GM12878 (cell line): ENCODE measurements around the gene TMEM38B. TPM values are rescaled to one million over a fixed set of nuclear protein-coding genes. Genes with fewer than 3 reads are reported as not detected.

Experiments
- ATAC-seq: fragments of 200-7000 bp; cut with Tn5 transposase; 3 replicates; pipeline ENCODE4 v1.9.1; 2020; ENCODE audit warnings: mild to moderate bottlenecking, moderate library complexity
- BruUV-seq: library from RNA; stranded (reverse); fragments of 400-500 nt; replicated peaks from 2 replicates; lab custom pipeline; 2021; lab: Mats Ljungman, UMichigan
- CTCF ChIA-PET: fragments of 300-600 bp; sonication (Branson Sonifier 250); formaldehyde crosslinking; extraction: SDS; loops from one replicate; lab custom pipeline; 2021; ENCODE audit warnings: inconsistent platforms; lab: Yijun Ruan, JAX
- POLR2A ChIA-PET: fragments of 350-600 bp; formaldehyde crosslinking; extraction: SDS; loops from one replicate; lab custom pipeline; 2021; ENCODE audit warnings: inconsistent platforms; lab: Charles Lee
- RAD21 ChIA-PET: fragments of 300-600 bp; sonication (Branson Sonifier 250); formaldehyde crosslinking; loops from one replicate; lab custom pipeline; 2023; ENCODE audit warnings: antibody characterized with exemption; ENCODE audit not compliant: unreplicated experiment; lab: Charles Lee
- SMC1A ChIA-PET: fragments of 300-600 bp; sonication (Branson Sonifier 250); formaldehyde crosslinking; loops from one replicate; lab custom pipeline; 2023; ENCODE audit not compliant: unreplicated experiment, uncharacterized antibody; lab: Charles Lee
- DNase-seq: peaks from one replicate; pipeline ENCODE4 v3.0.0-alpha.2; 2011; ENCODE audit warnings: low read depth, low spot score
- FAIRE-seq: peaks from 3 replicates; lab custom pipeline; 2011; peaks lifted over from hg19 to GRCh38; lab: Jason Lieb, UNC
- H2AFZ ChIP-seq: 2 replicates; pipeline ENCODE4 v1.6.0; 2011; ENCODE audit warnings: low read depth, low read length, control low read depth; ENCODE audit not compliant: control insufficient read depth
- H3K27ac ChIP-seq: 2 replicates; pipeline ENCODE4 v1.5.1; 2011; ENCODE audit warnings: control low read depth; ENCODE audit not compliant: control insufficient read depth, insufficient read depth
- H3K27me3 ChIP-seq, 2 experiments: replicated peaks in 1 of 2; 2 replicates each; pipeline versions ENCODE4 v1.6.0 to v1.6.1; 2011; ENCODE audit warnings: low read length in 1 of 2; ENCODE audit not compliant: control insufficient read depth in 2 of 2, insufficient read depth in 2 of 2
- H3K36me3 ChIP-seq, 2 experiments: 2 replicates each; pipeline ENCODE4 v1.5.1; 2011; ENCODE audit warnings: low read length in 1 of 2; ENCODE audit not compliant: control insufficient read depth in 2 of 2, insufficient read depth in 2 of 2
- H3K4me1 ChIP-seq: 2 replicates; pipeline ENCODE4 v1.6.1; 2011; ENCODE audit warnings: mild to moderate bottlenecking, low read length, moderate library complexity, mixed read lengths; ENCODE audit not compliant: control insufficient read depth, insufficient read depth
- H3K4me2 ChIP-seq: 2 replicates; pipeline ENCODE4 v1.6.0; 2011; ENCODE audit warnings: control low read depth; ENCODE audit not compliant: control insufficient read depth, insufficient read depth
- H3K4me3 ChIP-seq: fragments of 200-600 bp; sonication (generic); 2 replicates; pipeline ENCODE4 v1.5.1; 2016
- H3K79me2 ChIP-seq: 2 replicates; pipeline ENCODE4 v1.6.0; 2011; ENCODE audit warnings: low read length; ENCODE audit not compliant: control insufficient read depth, insufficient read depth
- H3K9ac ChIP-seq: 2 replicates; pipeline ENCODE4 v1.8.0; 2011; ENCODE audit warnings: low read length, control low read depth, mixed read lengths; ENCODE audit not compliant: control insufficient read depth, insufficient read depth
- H3K9me3 ChIP-seq: replicated peaks from 3 replicates; pipeline ENCODE4 v1.5.1; 2011; ENCODE audit warnings: mild to moderate bottlenecking, low read length; ENCODE audit not compliant: control insufficient read depth, insufficient read depth
- H4K20me1 ChIP-seq: 2 replicates; pipeline ENCODE4 v1.6.0; 2011; ENCODE audit not compliant: control insufficient read depth, insufficient read depth
- GABPA ChIP-seq: IDR thresholded peaks from 2 replicates; pipeline ENCODE4 v1.6.1; 2014; ENCODE audit warnings: antibody characterized with exemption, low read depth, mild to moderate bottlenecking, inconsistent platforms
- JUND ChIP-seq: IDR thresholded peaks from 2 replicates; pipeline ENCODE4 v1.6.1; 2012; ENCODE audit warnings: low read depth, mild to moderate bottlenecking, low read length, improper control_type of control experiment, moderate library complexity
- LARP7 ChIP-seq: fragments of 450-650 bp; IDR thresholded peaks from 2 replicates; pipeline ENCODE4 v1.6.1; 2017; ENCODE audit warnings: mild to moderate bottlenecking
- MTA2 ChIP-seq: fragments of 450-650 bp; IDR thresholded peaks from 2 replicates; pipeline ENCODE4 v1.6.1; 2016; ENCODE audit warnings: low read depth, mild to moderate bottlenecking, moderate library complexity
- POLR2A ChIP-seq: IDR thresholded peaks from 2 replicates; pipeline ENCODE4 v1.6.1; 2011; ENCODE audit warnings: low read depth, mild to moderate bottlenecking, low read length
- RAD21 ChIP-seq: IDR thresholded peaks from 2 replicates; pipeline ENCODE4 v1.6.1; 2011; ENCODE audit warnings: mild to moderate bottlenecking, low read depth, low read length, moderate library complexity; ENCODE audit not compliant: insufficient read depth
- RB1 ChIP-seq: fragments of 450-650 bp; formaldehyde crosslinking; IDR thresholded peaks from 2 replicates; pipeline ENCODE4 v1.6.1; 2017; ENCODE audit warnings: mild to moderate bottlenecking, borderline replicate concordance
- RUNX3 ChIP-seq: IDR thresholded peaks from 2 replicates; pipeline ENCODE4 v1.6.1; 2012; ENCODE audit warnings: low read length, inconsistent platforms
- SMC3 ChIP-seq: IDR thresholded peaks from 2 replicates; pipeline ENCODE4 v1.6.1; 2011; ENCODE audit warnings: low read length, improper control_type of control experiment, borderline replicate concordance
- ZNF622 ChIP-seq: fragments of 450-650 bp; IDR thresholded peaks from 2 replicates; pipeline ENCODE4 v1.6.1; 2017; ENCODE audit warnings: mild to moderate bottlenecking, inconsistent platforms
- WGBS: methylation state at CpG from one replicate; pipeline ENCODE4 v1.1.6; 2016; ENCODE audit warnings: low lambda C conversion rate; ENCODE audit not compliant: insufficient replicate concordance, insufficient coverage; ENCODE audit errors: missing lambda C conversion rate; 5-methylcytosine and 5-hydroxymethylcytosine counted together
- in situ Hi-C: fragments of 300-500 bp; cut with MboI; formaldehyde crosslinking; loops from 9 replicates; pipeline ENCODE4 v1.14.3; 2018; ENCODE audit warnings: mixed read lengths
- intact Hi-C: fragments of 100-400 bp; cut with micrococcal nuclease; formaldehyde crosslinking; loops from one replicate; pipeline ENCODE4 v1.14.2; 2022; ENCODE audit not compliant: unreplicated experiment
- polyA plus RNA-seq, 11 experiments: library from polyadenylated mRNA; depleted of rRNA in 4 of 11; unstranded in 6 of 11; stranded (reverse) in 5 of 11; fragments of >200 nt; fragmentation: Nextera tagmentation in 4 of 11; fragmentation: Illumina TruSeq in 1 of 11; extraction: Ambion mirVana in 4 of 11; extraction: Trizol in 1 of 11; gene quantifications; 1 replicate in 1 of 11; 2 replicates in 10 of 11; pipeline versions ENCODE4 v1.2.1 to v1.2.3, GENCODE V29; 2011 to 2016; ENCODE audit warnings: inconsistent platforms in 2 of 11, missing spikeins in 2 of 11, low read depth in 1 of 11
- total RNA-seq, 4 experiments: library from RNA; depleted of rRNA in 3 of 4; stranded (reverse); fragments of >200 nt in 3 of 4; fragmentation: Illumina TruSeq in 1 of 4; extraction: Trizol in 1 of 4; gene quantifications; 2 replicates each; pipeline versions ENCODE4 v1.2.1 to v1.2.3, GENCODE V29; 2013 to 2021
- TF ChIP-seq, protein P1 (sequence below), 3 experiments: IDR thresholded peaks in 2 of 3; conservative IDR thresholded peaks in 1 of 3; 2 replicates each; pipeline ENCODE4 v1.5.1; 2011; ENCODE audit warnings: low read depth in 3 of 3, low read length in 3 of 3, mild to moderate bottlenecking in 3 of 3, control low read depth in 2 of 3, moderate library complexity in 2 of 3, inconsistent platforms in 1 of 3, mixed read lengths in 1 of 3; ENCODE audit not compliant: control insufficient read depth in 2 of 3, insufficient read depth in 1 of 3; ENCODE audit errors: extremely low read depth in 1 of 3

TMEM38B gene
- total and polyA plus RNA-seq, 10 of the 15 experiments (the other 5 are each of a cell fraction or from before 2014, with no cell fraction given), result 8.4 to 22.5 (median 12.7) TPM

DNA sequence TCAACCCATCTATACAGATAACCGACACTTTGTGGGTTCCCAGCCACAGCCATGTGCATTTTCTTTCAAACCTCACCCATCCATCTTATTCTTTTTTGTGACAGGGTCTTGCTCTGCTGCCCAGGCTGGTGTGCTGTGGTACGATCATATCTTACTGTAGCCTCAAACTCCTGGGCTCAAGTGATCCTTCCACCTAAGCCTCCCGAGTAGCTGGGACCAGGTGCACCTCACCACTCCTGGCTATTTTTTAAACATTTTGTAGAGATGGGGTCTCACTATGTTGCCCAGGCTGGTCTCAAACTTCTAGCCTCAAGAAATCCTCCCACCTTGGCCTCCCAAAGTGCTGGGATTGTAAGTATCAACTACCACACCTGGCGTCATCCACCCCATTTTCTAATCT, 7.4 kb upstream of the TMEM38B start (continued):
- no peak for TF ChIP-seq POLR2A
- TF ChIP-seq MTA2, result no peak

- ChIA-PET CTCF (interaction anchor here (0.6 to 1.0 kb wide), 3 partner anchors 22 to 1611 kb away, joined by 3 read pairs; no protein-coding TSS in a partner anchor), POLR2A (no interaction called here), RAD21 (no interaction called here), SMC1A (interaction anchor here (1.4 kb wide), 1 partner anchor 69 kb away, joined by 3 read pairs; no protein-coding TSS in a partner anchor)
- no peak for DNase-seq
- BruUV-seq, result no TSS peak
- Histone ChIP-seq H3K27me3 (0 out of 4 replicates have a peak, but pooled peaks cover 0 to 3% of the 10 kb centered on the region in 2 experiments), H2AFZ (no peak overlapping the region), H3K4me2 (no peak overlapping the region), H3K4me3 (no peak overlapping the region), H3K9ac (no peak overlapping the region), H4K20me1 (no peaks in the 10 kb centered on the region), H3K9me3 (no peaks in the 10 kb centered on the region), H3K36me3 (no peaks in the 10 kb centered on the region), H3K4me1 (peaks cover 3% of the 10 kb centered on the region; the same call in 1 of the 2 replicates), H3K27ac (no peak overlapping the region), H3K79me2 (peaks cover 6% of the 10 kb centered on the region)
- TF ChIP-seq SMC3, result peak; percentile 27; the same call in 1 of the 2 replicates
- no peak for TF ChIP-seq ZNF622
- TF ChIP-seq JUND, result no peak
- TF ChIP-seq RB1, result no peak
- TF ChIP-seq, protein P1, sequence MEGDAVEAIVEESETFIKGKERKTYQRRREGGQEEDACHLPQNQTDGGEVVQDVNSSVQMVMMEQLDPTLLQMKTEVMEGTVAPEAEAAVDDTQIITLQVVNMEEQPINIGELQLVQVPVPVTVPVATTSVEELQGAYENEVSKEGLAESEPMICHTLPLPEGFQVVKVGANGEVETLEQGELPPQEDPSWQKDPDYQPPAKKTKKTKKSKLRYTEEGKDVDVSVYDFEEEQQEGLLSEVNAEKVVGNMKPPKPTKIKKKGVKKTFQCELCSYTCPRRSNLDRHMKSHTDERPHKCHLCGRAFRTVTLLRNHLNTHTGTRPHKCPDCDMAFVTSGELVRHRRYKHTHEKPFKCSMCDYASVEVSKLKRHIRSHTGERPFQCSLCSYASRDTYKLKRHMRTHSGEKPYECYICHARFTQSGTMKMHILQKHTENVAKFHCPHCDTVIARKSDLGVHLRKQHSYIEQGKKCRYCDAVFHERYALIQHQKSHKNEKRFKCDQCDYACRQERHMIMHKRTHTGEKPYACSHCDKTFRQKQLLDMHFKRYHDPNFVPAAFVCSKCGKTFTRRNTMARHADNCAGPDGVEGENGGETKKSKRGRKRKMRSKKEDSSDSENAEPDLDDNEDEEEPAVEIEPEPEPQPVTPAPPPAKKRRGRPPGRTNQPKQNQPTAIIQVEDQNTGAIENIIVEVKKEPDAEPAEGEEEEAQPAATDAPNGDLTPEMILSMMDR (IDR thresholded peaks at IDR 0.05 in 2 of 3, conservative IDR thresholded peaks at IDR 0.05 in 1 of 3; ENCODE audit: control insufficient read depth in 2 of 3, extremely low read depth in 1 of 3, insufficient read depth in 1 of 3, low read depth in 3 of 3, low read length in 3 of 3), result peak; percentile 11 to 41 (median 24); a peak in 3 of 6 replicates
- TF ChIP-seq LARP7, result no peak
- no peak for TF ChIP-seq GABPA
- TF ChIP-seq RUNX3, result no peak
- 0 out of 2 replicates have a peak, but pooled peaks have one; percentile 17 for TF ChIP-seq RAD21
- 42% methylated on average over 2 of the region's 2 CpGs for WGBS
- ATAC-seq, result no peak
- intact Hi-C loops (loop anchor here (10.0 kb wide), 2 partner anchors 246 to 446 kb away; partner anchors contain the start of genes FSD1L and SLC44A1), in situ Hi-C loops (no loop called here)
- no peak for FAIRE-seq
These were observed 3.6 kb upstream of the TMEM38B start for GRCh38 chr9:105690742-105691141.
